GM23338 (cell line): ENCODE results near the gene CACHD1.

Experiments used
- CREB1 ChIP-seq: fragments of 250-450 bp; sonication (Bioruptor Pico); IDR thresholded peaks from 2 replicates; pipeline ENCODE4 v1.5.0; 2020; ENCODE audit warnings: low read depth, mild to moderate bottlenecking, moderate library complexity
- CTCF ChIP-seq, 2 experiments: fragments of 200-600 bp in 1 of 2; sonication (generic) in 1 of 2; conservative IDR thresholded peaks; 2 replicates each; pipeline versions ENCODE4 v1.5.1 to v1.6.1; 2016 to 2017; ENCODE audit warnings: antibody characterized with exemption in 2 of 2, low read depth in 2 of 2, mild to moderate bottlenecking in 2 of 2, moderate library complexity in 1 of 2
- EZH2 ChIP-seq: fragments of 200-600 bp; sonication (generic); IDR thresholded peaks from one replicate; pipeline ENCODE4 v1.8.0; 2017; ENCODE audit warnings: antibody characterized with exemption, mild to moderate bottlenecking, low read depth; ENCODE audit not compliant: unreplicated experiment
- EZH2phosphoT487 ChIP-seq: fragments of 200-600 bp; sonication (generic); IDR thresholded peaks from one replicate; pipeline ENCODE4 v1.8.1; 2018; ENCODE audit warnings: antibody characterized with exemption; ENCODE audit not compliant: unreplicated experiment
- JUNB ChIP-seq: IDR thresholded peaks from one replicate; pipeline ENCODE4 v1.6.1; 2016; ENCODE audit warnings: antibody characterized with exemption; ENCODE audit not compliant: unreplicated experiment
- POLR2AphosphoS5 ChIP-seq: IDR thresholded peaks from 2 replicates; pipeline ENCODE4 v1.6.1; 2016; ENCODE audit warnings: antibody characterized with exemption, low read depth
- TF ChIP-seq, protein P1 (sequence below): IDR thresholded peaks from one replicate; pipeline ENCODE4 v1.6.1; 2018; ENCODE audit warnings: antibody characterized with exemption; ENCODE audit not compliant: unreplicated experiment

DNA sequence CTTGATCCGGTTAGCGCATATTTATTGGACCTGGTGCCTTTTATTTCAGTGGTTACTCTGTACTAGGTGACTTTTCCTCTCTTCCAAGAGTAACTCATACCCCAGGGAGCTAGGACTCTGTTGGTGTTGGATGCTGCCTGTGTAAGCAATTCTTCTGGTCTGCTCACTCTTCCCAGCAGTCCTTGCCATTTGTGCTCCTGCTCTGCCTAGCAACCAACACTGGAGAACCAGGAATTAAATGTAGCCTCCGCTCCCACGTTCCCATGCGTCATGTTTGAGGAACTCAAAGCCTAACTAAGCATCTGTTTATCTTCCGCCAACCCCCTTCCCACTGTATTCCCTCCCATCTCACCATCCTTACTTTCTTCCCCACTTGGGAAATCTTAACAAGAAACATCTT is 209.2 kb downstream of the CACHD1 start:
- TF ChIP-seq POLR2AphosphoS5 (no peak), CTCF (conservative IDR thresholded peaks at IDR 0.05; ENCODE audit: low read depth in 2 of 2) (no peak), EZH2 (no peak), EZH2phosphoT487 (no peak), JUNB (no peak), CREB1 (CRISPR knock-in tag) (no peak)
- TF ChIP-seq, protein P1, sequence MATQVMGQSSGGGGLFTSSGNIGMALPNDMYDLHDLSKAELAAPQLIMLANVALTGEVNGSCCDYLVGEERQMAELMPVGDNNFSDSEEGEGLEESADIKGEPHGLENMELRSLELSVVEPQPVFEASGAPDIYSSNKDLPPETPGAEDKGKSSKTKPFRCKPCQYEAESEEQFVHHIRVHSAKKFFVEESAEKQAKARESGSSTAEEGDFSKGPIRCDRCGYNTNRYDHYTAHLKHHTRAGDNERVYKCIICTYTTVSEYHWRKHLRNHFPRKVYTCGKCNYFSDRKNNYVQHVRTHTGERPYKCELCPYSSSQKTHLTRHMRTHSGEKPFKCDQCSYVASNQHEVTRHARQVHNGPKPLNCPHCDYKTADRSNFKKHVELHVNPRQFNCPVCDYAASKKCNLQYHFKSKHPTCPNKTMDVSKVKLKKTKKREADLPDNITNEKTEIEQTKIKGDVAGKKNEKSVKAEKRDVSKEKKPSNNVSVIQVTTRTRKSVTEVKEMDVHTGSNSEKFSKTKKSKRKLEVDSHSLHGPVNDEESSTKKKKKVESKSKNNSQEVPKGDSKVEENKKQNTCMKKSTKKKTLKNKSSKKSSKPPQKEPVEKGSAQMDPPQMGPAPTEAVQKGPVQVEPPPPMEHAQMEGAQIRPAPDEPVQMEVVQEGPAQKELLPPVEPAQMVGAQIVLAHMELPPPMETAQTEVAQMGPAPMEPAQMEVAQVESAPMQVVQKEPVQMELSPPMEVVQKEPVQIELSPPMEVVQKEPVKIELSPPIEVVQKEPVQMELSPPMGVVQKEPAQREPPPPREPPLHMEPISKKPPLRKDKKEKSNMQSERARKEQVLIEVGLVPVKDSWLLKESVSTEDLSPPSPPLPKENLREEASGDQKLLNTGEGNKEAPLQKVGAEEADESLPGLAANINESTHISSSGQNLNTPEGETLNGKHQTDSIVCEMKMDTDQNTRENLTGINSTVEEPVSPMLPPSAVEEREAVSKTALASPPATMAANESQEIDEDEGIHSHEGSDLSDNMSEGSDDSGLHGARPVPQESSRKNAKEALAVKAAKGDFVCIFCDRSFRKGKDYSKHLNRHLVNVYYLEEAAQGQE = no peak
